GM19043 (cell line): ENCODE results near the gene MSRB2.

Experiments
- ATAC-seq: cut with Tn5 transposase; IDR thresholded peaks from one replicate; pipeline ENCODE4 v1.9.1; 2021; ENCODE audit warnings: low read depth; ENCODE audit not compliant: unreplicated experiment

MSRB2 gene

DNA sequence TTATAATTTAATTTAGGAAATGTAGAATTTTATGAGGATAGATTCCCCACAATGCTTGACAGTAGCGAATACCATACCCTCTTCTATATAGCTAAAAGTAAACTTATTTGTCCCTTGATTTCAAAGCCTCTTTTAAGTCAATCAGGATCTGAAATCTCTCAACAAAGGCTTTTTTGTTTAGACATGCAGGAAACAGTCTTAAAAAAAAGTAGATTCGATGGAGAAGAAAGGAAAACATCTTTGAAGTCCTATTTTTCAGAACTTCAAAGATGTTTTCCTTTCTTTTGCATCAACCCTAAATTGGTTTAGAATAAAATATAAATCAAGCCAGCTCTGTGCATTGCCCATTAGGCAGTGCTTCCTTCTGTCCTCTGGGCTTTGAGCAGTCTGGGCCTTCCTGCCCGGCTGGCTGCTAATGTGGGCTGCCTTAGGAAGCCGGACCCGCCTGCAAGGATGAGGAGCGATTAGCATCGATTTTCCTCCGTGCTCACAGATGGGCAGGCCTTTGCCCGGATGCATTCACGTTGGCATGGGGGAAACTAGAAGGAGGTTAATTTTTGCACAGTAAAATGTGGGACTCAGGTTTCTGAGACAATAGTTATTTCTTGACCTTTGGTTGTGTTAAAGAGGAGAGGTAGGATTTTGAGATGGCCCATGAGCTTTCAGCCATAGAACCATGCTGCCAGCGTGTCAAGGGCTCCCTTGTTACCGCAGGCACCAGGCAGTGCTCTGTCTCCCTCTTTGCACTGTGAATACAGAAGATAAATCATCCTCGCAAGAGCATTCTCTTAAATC is 15.5 kb downstream of the MSRB2 start:
- no peak for ATAC-seq

DNA sequence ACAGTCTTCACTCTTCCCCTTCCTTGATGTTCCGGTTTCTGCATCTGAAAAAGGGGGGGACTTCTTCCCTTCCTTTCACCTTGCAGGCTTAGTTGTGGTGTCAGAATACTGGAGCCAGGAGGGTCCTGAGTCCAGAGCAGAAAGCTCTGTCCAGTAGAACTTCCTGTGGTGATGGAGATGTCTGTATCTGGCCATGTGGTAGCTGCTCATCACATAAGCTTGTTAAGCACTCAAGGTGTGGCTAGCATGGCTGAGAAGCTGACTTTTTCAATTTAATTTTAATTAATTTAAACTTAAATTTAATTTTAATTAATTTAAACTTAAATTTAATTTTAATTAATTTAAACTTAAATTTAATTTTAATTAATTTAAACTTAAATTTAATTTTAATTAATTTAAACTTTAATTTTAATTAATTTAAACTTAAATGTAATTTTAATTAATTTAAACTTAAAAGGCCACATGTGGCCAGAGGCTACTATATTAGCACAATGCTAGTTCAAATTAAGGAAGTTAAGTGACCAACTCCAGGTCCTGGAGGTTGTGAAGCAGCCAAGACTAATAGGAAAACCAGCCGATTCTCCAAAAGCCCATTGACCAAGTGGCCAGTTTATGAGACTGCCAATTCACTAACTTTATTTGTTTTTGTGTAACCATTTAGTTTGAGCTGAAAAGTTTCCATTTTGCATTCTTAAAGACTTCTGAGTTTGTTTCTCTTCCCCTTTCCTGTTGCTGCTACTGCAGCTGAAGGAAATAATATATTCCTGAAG is 16.3 kb downstream of the MSRB2 start:
- ATAC-seq: no peak

DNA sequence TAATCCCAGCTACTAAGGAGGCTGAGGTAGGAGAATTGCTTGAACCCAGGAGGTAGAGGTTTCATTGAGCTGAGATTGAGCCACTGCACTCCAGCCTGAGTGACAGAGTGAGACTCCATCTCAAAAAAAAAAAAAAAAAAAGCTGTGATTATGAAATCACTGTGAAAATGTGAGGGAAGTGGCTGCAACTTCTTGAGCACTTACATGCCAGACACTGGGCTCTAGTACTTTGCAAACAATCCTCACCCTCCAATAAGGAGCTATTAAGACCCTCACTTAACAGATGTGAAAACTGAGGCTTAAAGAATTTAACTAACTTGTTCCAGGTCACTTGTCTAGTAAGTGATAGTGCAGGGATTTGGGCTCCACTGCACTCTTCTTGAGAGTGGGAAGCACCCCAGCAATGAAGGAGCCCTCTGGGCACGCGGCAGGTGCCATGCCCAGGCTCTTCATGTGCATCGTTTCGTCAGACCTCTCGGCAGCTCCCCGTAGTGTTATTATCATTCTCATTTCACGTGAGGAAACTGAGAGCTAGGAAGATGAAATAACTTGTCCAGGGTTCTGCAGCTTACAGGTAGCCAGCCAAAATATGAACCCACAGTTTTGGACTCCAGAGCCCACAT is 19.0 kb downstream of the MSRB2 start:
- no peak for ATAC-seq

DNA sequence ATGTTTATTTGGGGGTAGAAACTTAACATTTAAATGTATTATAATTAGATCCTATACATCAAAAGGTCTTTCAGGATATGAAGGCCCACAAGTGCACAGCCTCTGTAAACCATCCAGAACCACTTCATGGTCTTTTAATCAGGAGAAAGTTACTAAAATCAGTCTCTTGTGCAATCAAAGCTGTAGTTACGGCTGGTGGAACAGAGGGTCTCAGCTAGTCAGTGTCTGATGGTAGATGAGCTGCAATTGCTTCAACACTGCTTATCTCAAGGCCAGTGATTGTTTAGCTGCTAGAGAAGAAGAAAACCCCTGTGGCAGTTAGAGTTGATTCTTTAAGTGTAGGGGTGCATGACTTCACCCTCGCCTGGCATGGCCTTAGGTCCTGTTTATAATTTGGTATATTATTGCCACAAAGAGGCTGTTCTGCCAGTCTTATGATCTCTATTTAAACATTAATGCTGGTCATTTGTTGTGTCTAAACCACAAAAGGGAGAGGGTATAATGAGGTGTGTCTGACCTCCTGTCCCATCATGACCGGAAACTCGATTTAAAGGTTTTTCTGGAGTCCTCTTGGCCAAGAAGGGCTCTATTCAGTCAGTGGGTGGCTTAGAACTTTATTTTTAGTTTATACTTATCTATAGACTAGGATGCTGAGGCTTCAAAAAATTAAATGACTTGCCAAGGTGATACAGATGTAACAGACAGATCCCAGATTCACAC is 21.3 kb downstream of the MSRB2 start:
- ATAC-seq: no peak

DNA sequence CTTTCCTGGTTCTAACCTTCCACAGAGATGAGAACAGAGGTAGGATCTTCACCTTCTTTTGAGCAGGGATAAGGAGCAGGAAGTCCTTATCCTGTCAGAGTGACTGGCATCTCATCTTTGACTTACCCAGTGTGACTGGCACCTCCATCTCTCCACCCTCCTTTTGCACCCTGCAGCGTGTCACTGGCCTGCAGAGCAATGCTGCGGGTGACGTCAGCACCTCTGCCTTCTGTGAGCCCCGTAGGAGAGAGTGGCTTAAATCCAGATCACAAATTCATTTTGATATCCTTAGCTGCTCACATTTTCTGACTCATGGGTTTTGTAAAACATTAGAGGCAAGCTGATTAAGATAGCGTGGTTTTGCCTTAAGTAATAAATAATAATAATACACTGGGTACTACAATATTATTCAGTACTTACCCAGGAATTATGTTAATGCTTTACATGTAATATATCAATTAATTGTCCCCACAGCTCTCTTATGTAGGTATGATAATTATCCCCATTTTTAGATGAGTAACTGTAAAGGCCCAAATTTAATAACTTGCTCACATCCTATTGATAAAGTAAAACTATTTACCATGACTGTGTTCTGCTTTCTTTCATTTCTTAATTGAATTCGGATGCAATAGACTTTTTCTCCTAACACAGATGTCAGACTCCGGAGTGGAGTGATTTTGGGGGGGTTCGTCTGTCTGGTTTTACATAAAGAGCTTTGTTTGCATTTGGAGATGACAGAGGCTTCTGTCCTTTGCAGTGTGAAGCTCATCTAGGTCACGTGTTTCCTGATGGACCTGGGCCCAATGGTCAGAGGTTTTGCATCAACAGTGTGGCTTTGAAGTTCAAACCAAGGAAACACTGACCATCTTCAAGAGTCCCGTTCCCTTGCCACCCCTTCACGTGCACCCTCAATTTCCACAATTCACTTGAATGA is 24.9 kb downstream of the MSRB2 start:
- no peak for ATAC-seq

DNA sequence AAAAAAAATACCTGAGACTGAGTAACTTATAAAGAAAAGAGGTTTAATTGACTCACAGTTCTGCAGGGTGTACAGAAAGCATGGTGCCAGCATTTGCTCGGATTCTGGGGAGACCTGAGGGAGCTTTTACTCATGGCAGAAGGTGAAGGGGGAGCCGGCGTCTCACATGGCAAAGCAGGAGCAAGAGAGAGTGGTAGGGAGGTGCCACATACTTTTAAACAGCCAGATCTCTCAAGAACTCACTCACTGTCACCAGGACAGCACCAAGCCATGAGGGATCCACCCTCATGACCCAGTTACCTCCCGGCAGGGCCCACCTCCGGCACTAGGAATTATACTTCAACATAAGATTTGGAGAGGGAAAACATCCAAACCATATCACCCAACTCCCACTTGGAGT is 25.8 kb downstream of the MSRB2 start:
- ATAC-seq: no peak

DNA sequence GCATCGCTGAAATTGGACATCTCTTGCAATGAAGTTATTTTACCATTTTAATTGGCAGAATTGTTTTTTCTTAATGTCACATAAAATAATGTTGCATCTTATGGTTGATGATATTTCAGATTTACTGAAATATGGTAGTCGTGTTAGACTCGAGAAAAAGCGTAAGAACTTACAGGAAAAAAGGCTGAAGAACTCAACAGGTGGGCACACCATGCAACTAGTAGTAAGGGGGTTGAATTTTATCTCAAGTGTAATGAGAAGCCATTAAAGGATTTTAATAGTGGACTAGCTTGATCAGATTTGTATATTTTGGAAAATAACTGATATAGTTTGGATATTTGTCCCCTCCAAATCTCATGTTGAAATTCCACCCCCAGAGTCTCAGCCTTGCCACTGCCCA is 41.1 kb downstream of the MSRB2 start:
- ATAC-seq: no peak

DNA sequence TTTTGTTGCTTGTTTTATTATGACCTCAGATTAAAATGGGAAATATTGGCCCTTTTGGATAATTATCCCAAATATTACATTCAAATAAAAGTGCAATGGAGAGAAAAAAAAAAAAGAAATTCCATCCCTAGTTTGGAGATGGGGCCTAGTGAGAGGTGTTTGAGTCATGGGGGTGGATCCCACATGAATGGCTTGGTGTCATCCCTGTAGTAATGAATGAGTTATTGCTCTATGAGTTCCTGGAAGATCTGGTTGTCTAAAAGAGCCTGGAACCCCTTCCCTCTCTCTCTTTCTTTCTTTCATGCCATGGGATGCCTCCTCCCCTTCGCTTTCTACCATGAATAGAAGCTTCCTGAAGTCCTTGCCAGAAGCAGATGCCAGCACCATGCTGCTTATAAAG is 44.3 kb downstream of the MSRB2 start:
- ATAC-seq: no peak

DNA sequence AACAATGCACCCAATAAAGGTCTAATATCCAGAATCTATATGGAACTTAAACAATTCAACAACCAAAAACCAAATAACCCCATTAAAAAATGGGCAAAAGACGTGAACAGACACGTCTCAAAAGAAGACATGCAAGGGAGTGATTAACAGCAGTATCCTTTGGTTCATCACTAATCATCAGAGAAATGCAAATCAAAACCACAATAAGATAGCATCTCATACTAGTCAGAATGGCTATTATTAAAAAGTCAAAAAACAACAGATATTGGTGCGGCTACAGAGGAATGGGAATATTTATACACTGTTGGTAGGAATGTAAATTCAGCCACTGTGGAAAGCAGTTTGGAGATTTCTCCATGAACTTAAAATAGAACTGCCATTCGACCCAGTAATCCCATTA is 46.6 kb downstream of the MSRB2 start:
- ATAC-seq: no peak

DNA sequence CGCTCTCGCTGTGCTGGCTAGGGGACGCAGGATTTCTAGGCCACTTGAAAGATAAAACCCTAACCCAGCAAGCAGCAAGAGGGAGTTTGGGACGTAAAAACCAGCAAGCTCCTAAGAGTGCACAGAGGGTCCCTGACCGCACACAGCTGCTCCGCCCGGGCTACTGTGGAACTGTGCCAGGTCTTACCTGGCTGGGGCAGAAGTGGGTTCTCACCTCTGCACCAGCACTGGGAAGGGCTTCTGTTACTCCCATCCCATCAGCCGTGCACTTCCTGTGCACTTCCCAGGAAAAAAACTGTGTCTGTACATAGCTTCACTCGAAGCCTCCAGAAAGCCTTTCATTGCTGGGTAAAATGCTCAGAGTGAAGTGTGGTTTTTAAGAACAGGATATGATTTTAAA is 50.9 kb downstream of the MSRB2 start:
- ATAC-seq: no peak

DNA sequence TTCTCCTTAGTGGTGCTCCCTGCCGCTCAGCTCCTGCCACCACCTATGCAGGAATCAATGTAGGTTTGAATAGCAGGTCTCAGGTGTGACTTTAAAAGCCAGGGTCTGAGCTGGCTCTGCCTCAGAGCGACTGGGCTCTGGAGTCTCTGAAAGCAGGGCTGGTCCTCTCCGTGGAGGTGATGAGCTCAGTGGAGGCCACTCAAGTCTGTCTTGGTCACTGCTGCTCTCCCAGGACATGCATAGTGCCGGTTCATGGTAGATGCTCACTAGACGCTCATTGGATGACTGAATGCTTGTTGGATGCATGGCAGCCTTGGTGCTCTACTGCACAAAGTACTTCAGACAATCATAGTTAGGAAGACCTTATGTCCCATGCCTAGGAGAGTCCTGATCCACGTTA is 51.7 kb downstream of the MSRB2 start:
- no peak for ATAC-seq

DNA sequence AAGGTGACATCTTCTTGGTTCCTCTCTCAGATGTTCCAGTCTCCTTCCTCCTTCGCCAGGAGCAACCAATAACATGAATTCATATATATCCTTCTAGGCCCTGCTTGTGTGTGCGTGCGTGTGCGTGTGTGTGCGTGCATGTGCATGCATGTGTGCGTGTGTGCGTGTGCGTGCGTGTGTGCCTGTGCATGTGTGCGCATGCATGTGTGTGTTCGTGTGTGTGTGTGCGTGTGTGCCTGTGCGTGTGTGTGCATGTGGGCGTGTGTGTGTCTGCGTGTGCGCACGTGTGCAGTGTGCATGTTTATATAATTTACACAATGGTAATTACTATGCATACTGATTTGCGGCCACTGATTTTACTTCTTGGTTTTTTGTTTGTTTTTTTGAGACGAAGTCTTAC is 52.8 kb downstream of the MSRB2 start:
- no peak for ATAC-seq

DNA sequence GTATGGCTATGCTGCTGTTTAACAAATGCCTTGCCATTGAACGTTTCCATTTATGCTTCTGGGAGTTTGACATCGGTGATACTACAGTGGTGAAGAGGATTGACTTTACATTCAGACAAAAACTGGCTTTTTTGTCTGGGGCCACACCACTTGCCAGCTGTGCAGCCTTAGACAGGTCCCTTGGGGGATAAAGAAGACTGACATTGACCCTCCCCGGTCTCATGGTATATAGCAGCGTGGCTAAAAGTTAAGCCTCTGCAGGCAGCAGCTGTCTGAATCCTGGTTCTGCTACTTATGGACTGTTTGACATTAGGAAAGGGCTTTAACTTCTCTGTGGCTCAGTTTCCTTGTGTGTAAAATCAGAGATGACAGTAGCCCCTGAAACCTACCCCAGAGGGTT is 54.7 kb downstream of the MSRB2 start:
- ATAC-seq: no peak

DNA sequence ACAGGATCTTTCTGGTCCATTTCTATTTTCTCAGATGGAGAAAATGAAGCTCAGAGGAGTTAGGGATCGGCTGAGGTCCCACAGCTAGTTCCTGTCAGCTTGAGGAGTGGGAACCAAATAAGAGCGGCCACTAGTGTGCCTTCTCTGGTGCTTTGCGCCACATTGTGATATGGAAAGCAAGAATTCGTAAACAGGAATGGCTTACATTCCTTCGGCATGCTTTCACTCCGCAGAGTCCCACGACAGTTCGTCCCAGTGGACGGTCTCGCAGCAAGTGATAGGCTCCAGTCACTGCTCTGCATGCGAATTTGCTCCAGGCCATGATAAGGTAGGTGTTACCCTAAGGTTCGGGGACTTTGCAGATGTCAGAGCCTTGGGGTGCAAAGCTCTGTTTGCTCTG is 55.2 kb downstream of the MSRB2 start:
- no peak for ATAC-seq

DNA sequence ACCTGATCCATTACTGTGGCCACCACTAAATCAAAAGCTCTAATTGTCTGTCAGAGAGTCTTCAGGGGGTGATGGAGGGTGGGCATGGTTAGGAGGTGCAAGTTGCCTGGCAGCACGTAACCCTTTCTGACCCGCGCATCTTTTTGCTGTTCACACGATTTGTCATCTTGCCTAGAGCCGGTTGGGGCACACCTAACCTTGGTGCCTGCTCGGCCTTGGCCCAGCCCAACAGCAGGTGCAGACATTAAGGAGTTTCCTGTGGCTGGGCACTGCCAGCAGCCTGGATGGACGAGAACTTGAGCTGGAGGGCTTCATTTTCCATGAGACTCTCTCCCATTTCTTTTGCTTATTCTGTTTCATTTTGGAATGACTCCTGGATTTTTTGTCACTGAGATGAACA is 55.7 kb downstream of the MSRB2 start:
- ATAC-seq: no peak

DNA sequence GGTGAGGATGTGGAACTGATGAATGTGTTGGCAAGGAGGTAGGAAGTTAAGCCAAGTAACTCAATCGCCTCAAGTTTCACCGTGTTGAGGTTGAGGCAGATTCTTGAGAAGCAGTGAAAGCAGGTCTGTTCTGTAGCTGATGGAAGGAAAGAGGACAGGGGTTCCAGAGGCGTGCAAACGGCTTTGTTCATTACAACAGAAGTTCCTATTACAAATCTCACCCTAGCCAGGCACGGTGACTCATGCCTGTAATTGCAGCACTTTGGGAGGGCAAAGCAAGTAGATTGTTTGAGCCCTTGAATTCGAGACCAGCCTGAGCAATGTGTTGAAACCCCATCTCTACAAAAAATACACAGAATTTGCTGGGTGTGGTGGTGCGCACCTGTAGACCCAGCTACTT is 59.8 kb downstream of the MSRB2 start:
- ATAC-seq: no peak

DNA sequence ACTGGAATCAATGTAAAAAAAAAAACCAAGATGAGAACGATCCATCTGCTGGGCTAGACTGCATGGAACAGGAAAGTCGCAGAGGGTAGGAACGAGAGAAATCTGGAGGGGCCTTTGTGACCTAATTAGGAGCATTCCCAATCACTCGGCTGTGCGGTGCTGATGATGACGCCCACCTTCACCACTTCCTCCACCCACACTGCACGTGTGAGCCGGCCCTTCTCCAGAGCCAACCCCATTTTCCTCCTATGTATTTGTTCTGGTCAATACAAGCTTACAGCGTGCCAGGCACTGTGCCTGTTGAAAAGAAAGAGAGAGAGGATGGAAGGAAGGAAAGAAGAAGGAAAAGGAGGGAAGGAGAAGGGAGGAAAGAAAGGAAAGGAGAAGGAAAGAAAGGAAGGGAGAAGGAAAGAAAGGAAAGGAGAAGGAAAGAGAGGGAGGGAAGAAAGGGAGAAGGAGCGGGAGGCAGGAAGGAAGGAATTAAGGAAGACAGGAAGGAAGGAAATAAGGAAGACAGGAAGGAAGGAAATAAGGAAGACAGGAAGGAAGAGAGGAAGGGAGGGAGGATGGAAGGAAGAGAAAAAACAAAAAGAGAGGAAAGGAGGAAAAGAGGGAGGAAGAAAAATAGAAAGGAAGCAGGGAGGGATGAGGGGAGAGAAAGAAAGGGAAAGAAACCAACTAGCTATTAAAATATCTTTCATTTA is 61.2 kb downstream of the MSRB2 start:
- ATAC-seq: no peak

DNA sequence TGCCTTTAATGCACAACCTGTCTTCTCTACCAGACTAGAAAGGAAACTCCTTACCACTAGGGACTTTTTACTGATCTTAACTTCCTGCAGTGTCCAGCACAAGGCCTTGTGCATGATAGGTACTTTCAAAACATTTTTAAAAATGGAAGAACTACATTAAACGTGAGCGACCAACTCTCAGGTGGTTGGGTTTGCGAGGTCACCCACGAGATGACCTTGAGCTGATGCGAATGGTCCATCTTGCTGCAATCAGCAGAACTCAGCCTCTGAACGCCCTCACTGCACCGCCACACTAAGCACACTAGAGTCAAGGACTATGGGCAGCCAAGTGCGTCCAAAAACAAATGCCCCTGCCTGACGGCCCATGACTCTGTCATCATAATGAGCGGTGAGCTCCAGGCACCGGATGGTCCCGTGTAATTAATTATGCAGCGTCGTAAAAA is 61.9 kb downstream of the MSRB2 start:
- no peak for ATAC-seq

DNA sequence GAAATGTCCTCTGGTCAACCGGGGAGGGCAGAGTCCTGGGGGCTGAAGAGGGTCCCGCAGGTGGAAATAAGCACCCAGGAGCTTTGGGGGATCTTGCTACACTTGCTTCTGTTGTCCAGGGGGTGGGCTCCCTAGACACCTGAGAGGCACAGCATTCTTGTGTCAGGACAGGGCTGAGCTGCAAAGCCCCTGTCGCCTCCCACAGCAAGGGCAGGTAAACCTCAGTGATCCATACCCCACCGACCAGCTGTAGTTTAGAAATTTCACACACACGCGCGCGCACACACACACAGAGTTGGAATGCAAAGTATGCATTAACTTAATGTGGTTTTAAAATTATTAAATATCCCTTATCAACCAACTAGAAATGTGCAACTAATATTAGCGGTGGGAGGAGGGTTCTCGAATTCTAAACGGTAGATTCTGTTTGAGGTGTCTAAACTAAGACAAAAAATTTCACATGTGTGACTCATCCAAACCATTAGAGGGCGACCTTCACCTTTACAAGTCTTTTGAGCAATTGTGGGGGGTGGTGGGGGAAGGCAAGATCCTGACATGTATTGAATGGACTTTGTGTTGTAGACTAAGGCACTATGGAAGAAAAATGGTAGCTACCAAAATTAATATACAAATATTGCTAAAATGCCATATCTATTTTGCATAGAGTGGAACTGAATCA is 62.5 kb downstream of the MSRB2 start:
- ATAC-seq: peak; percentile 63
